HepG2 (cell line): ENCODE data around the gene MGA. TPM values are rescaled to one million over a fixed set of nuclear protein-coding genes. Genes with fewer than 3 reads are reported as not detected.

Experiments
- ATAC-seq: fragments of 200-7000 bp; cut with Tn5 transposase; 3 replicates; pipeline ENCODE4 v1.9.1; 2020; ENCODE audit warnings: mild to moderate bottlenecking, moderate library complexity
- BruUV-seq: library from RNA; stranded (reverse); fragments of 400-500 nt; replicated peaks from 2 replicates; lab custom pipeline; 2021; lab: Mats Ljungman, UMichigan
- CTCF ChIA-PET: fragments of 300-600 bp; formaldehyde crosslinking; extraction: SDS; loops from one replicate; lab custom pipeline; 2021; ENCODE audit warnings: low total read pairs, inconsistent platforms, low intra/inter-chr PET ratio; lab: Yijun Ruan, JAX
- POLR2A ChIA-PET: fragments of 350-600 bp; sonication (Branson Sonifier 250); formaldehyde crosslinking; loops from one replicate; lab custom pipeline; 2020; ENCODE audit warnings: antibody characterized with exemption, inconsistent platforms; lab: Yijun Ruan, JAX
- DNase-seq: peaks from one replicate; pipeline ENCODE4 v3.0.0-alpha.2; 2015; ENCODE audit warnings: low spot score
- FAIRE-seq: peaks from 3 replicates; lab custom pipeline; 2011; peaks lifted over from hg19 to GRCh38; lab: Jason Lieb, UNC
- H2AFZ ChIP-seq: one replicate; pipeline ENCODE4 v1.6.1; 2011; ENCODE audit warnings: low read length, inconsistent platforms
- H3K27ac ChIP-seq: fragments of 300-600 bp; 3 replicates; pipeline ENCODE4 v1.8.0; 2011; ENCODE audit warnings: mixed run types, mild to moderate bottlenecking, mixed read lengths, low read length, inconsistent platforms; ENCODE audit not compliant: insufficient read depth; ENCODE audit errors: extremely low read length
- H3K27me3 ChIP-seq, 2 experiments: fragments of 200-600 bp in 1 of 2; 2 replicates in 1 of 2; 3 replicates in 1 of 2; pipeline versions ENCODE4 v1.6.0 to v1.8.0; 2011; ENCODE audit warnings: low read length in 2 of 2, mild to moderate bottlenecking in 2 of 2, moderate library complexity in 2 of 2, inconsistent platforms in 1 of 2; ENCODE audit not compliant: insufficient read depth in 2 of 2, control insufficient read depth in 1 of 2
- H3K36me3 ChIP-seq, 2 experiments: fragments of 200-600 bp in 1 of 2; replicated peaks in 1 of 2; 2 replicates in 1 of 2; 3 replicates in 1 of 2; pipeline versions ENCODE4 v1.5.1 to v1.8.0; 2011; ENCODE audit warnings: low read length in 2 of 2, inconsistent platforms in 1 of 2; ENCODE audit not compliant: insufficient read depth in 2 of 2, control insufficient read depth in 1 of 2
- H3K4me1 ChIP-seq: 2 replicates; pipeline ENCODE4 v1.5.1; 2012; ENCODE audit warnings: low read length, inconsistent platforms; ENCODE audit not compliant: insufficient read depth
- H3K4me2 ChIP-seq: 2 replicates; pipeline ENCODE4 v1.6.0; 2011; ENCODE audit warnings: low read depth, low read length, inconsistent platforms
- H3K4me3 ChIP-seq, 3 experiments: fragments of 200-600 bp in 1 of 3; sonication (generic), shearing (Covaris generic) in 1 of 3; replicated peaks in 1 of 3; 2 replicates each; pipeline ENCODE4 v1.5.1; 2011 to 2016; ENCODE audit warnings: low read length in 3 of 3, inconsistent platforms in 2 of 3, low read depth in 2 of 3, mild to moderate bottlenecking in 2 of 3, control low read depth in 1 of 3, mixed read lengths in 1 of 3; ENCODE audit not compliant: insufficient read depth in 1 of 3
- H3K79me2 ChIP-seq: one replicate; pipeline ENCODE4 v1.6.1; 2011; ENCODE audit warnings: low read length, inconsistent platforms; ENCODE audit not compliant: insufficient read depth
- H3K9ac ChIP-seq: 2 replicates; pipeline ENCODE4 v1.6.0; 2011; ENCODE audit warnings: mild to moderate bottlenecking, low read depth, low read length, inconsistent platforms; ENCODE audit not compliant: insufficient read depth
- H3K9me3 ChIP-seq: 2 replicates; pipeline ENCODE4 v1.5.1; 2012; ENCODE audit warnings: mild to moderate bottlenecking, low read length
- H4K20me1 ChIP-seq: 2 replicates; pipeline ENCODE4 v1.6.0; 2011; ENCODE audit warnings: inconsistent platforms, mild to moderate bottlenecking, low read length, moderate library complexity; ENCODE audit not compliant: insufficient read depth
- CBX5 ChIP-seq: sonication (generic); formaldehyde crosslinking; IDR thresholded peaks from 2 replicates; pipeline ENCODE4 v1.4.0; 2020; ENCODE audit warnings: missing genetic modification reagents, borderline replicate concordance
- PHF5A ChIP-seq: IDR thresholded peaks from one replicate; pipeline ENCODE4 v1.6.1; 2018; ENCODE audit warnings: low read depth, missing genetic modification reagents; ENCODE audit not compliant: unreplicated experiment
- ZNF225 ChIP-seq: sonication (generic); formaldehyde crosslinking; IDR thresholded peaks from 2 replicates; pipeline ENCODE4 v1.4.0; 2020; ENCODE audit warnings: mild to moderate bottlenecking, missing genetic modification reagents
- ZNF329 ChIP-seq: sonication (generic); formaldehyde crosslinking; IDR thresholded peaks from 2 replicates; pipeline ENCODE4 v1.9.0; 2021; ENCODE audit warnings: low read depth, mild to moderate bottlenecking, missing genetic modification reagents
- WGBS: methylation state at CpG from one replicate; pipeline ENCODE4 v1.1.6; 2017; ENCODE audit warnings: low lambda C conversion rate; 5-methylcytosine and 5-hydroxymethylcytosine counted together
- in situ Hi-C: cut with HindIII; loops from 2 replicates; pipeline ENCODE4 v1.10.0; 2017; ENCODE audit warnings: low pct_unique_long_range_greater_than_20kb; ENCODE audit not compliant: extremely low pct_ligation_motif_present
- intact Hi-C: fragments of 100-400 bp; cut with micrococcal nuclease; formaldehyde crosslinking; loops from one replicate; pipeline ENCODE4 v1.10.0; 2022; ENCODE audit not compliant: unreplicated experiment
- polyA plus RNA-seq, 8 experiments: library from polyadenylated mRNA; depleted of rRNA in 3 of 8; stranded (reverse) in 7 of 8; unstranded in 1 of 8; fragments of >200 nt; fragmentation: Illumina TruSeq in 4 of 8; extraction: Trizol in 4 of 8; gene quantifications; 2 replicates each; pipeline versions ENCODE4 v1.2.1 to v1.2.3, GENCODE V29; 2011 to 2016; ENCODE audit warnings: low read depth in 4 of 8, missing spikeins in 1 of 8, mixed read lengths in 1 of 8; ENCODE audit not compliant: insufficient read depth in 1 of 8
- total RNA-seq, 5 experiments: library from RNA; depleted of rRNA; stranded (reverse); fragments of >200 nt; fragmentation: Illumina TruSeq; extraction: Trizol; gene quantifications; 2 replicates each; pipeline ENCODE4 v1.2.3, GENCODE V29; 2016; ENCODE audit warnings: low read depth in 1 of 5
- TF ChIP-seq, protein P1 (sequence below): sonication (generic); formaldehyde crosslinking; IDR thresholded peaks from 2 replicates; pipeline ENCODE4 v1.5.1; 2020; ENCODE audit warnings: missing genetic modification reagents, mild to moderate bottlenecking, borderline replicate concordance
- TF ChIP-seq, protein P2 (sequence below): sonication (generic); formaldehyde crosslinking; IDR thresholded peaks from 2 replicates; pipeline ENCODE4 v1.8.0; 2022; ENCODE audit warnings: mild to moderate bottlenecking, missing genetic modification reagents; ENCODE audit not compliant: insufficient replicate concordance
- TF ChIP-seq, protein P3 (sequence below): sonication (generic); formaldehyde crosslinking; IDR thresholded peaks from 2 replicates; pipeline ENCODE4 v1.4.0; 2020; ENCODE audit warnings: missing genetic modification reagents
- TF ChIP-seq, protein P4 (sequence below): sonication (generic); formaldehyde crosslinking; IDR thresholded peaks from 2 replicates; pipeline ENCODE4 v1.5.0; 2020; ENCODE audit warnings: mild to moderate bottlenecking, low read depth, missing genetic modification reagents, borderline replicate concordance

MGA gene
- total and polyA plus RNA-seq, 2 of the 13 experiments (the other 11 are each of a cell fraction or from before 2014, with no cell fraction given) = 5.3 to 59.0 TPM

DNA sequence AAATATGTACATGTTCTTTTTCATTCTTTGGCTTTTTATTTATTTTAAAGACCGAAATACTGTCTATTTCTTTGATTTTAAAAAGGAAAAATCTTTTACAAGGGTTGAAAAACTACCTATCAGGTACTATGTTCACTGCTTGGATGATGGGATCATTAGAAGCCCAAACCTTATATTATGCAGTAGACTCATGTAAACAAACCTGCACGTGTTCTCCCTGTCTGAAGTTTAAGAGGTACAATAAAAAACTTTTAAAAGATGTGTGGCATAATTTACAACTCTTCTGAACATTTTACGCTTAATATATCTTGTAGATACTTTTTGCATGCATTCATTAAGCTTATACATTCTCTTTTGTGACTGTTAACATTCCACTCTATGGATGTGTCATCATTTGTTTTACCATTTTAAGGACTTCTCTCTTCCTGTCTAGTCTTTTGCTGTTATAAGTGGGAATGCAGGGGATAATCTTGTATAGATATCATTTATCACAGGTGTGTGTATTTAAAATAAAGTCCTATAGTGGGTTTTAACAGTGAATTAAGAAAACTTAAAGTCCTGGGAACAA, 6.2 kb downstream of the MGA start:
- Histone ChIP-seq H3K27ac (no peak overlapping the region), H3K9me3 (no peaks in the 10 kb centered on the region), H3K4me3 (no peak overlapping the region), H4K20me1 (peaks cover 38% of the 10 kb centered on the region), H3K9ac (no peak overlapping the region), H3K4me2 (no peak overlapping the region), H2AFZ (no peak overlapping the region), H3K79me2 (peaks cover 94% of the 10 kb centered on the region), H3K36me3 (peaks cover 0 to 2% of the 10 kb centered on the region in 2 experiments; a peak in 3 of 5 replicates), H3K27me3 (no peaks in the 10 kb centered on the region; a peak in 1 of 5 replicates), H3K4me1 (peaks cover 34% of the 10 kb centered on the region)
- no peak for FAIRE-seq
- ChIA-PET CTCF (no interaction called here), POLR2A (no interaction called here)
- no peak for ATAC-seq
- no peak for DNase-seq
- WGBS = 75% methylated on average over 3 of the region's 3 CpGs
- BruUV-seq = no TSS peak
- intact Hi-C loops (no loop called here), in situ Hi-C loops (no loop called here)
- TF ChIP-seq, protein P1, sequence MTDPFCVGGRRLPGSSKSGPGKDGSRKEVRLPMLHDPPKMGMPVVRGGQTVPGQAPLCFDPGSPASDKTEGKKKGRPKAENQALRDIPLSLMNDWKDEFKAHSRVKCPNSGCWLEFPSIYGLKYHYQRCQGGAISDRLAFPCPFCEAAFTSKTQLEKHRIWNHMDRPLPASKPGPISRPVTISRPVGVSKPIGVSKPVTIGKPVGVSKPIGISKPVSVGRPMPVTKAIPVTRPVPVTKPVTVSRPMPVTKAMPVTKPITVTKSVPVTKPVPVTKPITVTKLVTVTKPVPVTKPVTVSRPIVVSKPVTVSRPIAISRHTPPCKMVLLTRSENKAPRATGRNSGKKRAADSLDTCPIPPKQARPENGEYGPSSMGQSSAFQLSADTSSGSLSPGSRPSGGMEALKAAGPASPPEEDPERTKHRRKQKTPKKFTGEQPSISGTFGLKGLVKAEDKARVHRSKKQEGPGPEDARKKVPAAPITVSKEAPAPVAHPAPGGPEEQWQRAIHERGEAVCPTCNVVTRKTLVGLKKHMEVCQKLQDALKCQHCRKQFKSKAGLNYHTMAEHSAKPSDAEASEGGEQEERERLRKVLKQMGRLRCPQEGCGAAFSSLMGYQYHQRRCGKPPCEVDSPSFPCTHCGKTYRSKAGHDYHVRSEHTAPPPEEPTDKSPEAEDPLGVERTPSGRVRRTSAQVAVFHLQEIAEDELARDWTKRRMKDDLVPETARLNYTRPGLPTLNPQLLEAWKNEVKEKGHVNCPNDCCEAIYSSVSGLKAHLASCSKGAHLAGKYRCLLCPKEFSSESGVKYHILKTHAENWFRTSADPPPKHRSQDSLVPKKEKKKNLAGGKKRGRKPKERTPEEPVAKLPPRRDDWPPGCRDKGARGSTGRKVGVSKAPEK (CRISPR knock-in tag) = no peak
- TF ChIP-seq ZNF225 (CRISPR knock-in tag) (no peak), CBX5 (CRISPR knock-in tag) (no peak), PHF5A (CRISPR knock-in tag) (no peak), ZNF329 (CRISPR knock-in tag) (no peak)
- TF ChIP-seq, protein P2, sequence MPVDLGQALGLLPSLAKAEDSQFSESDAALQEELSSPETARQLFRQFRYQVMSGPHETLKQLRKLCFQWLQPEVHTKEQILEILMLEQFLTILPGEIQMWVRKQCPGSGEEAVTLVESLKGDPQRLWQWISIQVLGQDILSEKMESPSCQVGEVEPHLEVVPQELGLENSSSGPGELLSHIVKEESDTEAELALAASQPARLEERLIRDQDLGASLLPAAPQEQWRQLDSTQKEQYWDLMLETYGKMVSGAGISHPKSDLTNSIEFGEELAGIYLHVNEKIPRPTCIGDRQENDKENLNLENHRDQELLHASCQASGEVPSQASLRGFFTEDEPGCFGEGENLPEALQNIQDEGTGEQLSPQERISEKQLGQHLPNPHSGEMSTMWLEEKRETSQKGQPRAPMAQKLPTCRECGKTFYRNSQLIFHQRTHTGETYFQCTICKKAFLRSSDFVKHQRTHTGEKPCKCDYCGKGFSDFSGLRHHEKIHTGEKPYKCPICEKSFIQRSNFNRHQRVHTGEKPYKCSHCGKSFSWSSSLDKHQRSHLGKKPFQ (CRISPR knock-in tag) = no peak
- TF ChIP-seq, protein P3, sequence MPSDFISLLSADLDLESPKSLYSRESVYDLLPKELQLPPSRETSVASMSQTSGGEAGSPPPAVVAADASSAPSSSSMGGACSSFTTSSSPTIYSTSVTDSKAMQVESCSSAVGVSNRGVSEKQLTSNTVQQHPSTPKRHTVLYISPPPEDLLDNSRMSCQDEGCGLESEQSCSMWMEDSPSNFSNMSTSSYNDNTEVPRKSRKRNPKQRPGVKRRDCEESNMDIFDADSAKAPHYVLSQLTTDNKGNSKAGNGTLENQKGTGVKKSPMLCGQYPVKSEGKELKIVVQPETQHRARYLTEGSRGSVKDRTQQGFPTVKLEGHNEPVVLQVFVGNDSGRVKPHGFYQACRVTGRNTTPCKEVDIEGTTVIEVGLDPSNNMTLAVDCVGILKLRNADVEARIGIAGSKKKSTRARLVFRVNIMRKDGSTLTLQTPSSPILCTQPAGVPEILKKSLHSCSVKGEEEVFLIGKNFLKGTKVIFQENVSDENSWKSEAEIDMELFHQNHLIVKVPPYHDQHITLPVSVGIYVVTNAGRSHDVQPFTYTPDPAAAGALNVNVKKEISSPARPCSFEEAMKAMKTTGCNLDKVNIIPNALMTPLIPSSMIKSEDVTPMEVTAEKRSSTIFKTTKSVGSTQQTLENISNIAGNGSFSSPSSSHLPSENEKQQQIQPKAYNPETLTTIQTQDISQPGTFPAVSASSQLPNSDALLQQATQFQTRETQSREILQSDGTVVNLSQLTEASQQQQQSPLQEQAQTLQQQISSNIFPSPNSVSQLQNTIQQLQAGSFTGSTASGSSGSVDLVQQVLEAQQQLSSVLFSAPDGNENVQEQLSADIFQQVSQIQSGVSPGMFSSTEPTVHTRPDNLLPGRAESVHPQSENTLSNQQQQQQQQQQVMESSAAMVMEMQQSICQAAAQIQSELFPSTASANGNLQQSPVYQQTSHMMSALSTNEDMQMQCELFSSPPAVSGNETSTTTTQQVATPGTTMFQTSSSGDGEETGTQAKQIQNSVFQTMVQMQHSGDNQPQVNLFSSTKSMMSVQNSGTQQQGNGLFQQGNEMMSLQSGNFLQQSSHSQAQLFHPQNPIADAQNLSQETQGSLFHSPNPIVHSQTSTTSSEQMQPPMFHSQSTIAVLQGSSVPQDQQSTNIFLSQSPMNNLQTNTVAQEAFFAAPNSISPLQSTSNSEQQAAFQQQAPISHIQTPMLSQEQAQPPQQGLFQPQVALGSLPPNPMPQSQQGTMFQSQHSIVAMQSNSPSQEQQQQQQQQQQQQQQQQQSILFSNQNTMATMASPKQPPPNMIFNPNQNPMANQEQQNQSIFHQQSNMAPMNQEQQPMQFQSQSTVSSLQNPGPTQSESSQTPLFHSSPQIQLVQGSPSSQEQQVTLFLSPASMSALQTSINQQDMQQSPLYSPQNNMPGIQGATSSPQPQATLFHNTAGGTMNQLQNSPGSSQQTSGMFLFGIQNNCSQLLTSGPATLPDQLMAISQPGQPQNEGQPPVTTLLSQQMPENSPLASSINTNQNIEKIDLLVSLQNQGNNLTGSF (CRISPR knock-in tag) = no peak
- TF ChIP-seq, protein P4, sequence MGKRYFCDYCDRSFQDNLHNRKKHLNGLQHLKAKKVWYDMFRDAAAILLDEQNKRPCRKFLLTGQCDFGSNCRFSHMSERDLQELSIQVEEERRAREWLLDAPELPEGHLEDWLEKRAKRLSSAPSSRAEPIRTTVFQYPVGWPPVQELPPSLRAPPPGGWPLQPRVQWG = no peak
